Measurements from ENCODE around the gene CDC40.
A peak's percentile ranks its signal among the peaks of the same experiment; 100 is the strongest.

The CDC40 gene

DNA sequence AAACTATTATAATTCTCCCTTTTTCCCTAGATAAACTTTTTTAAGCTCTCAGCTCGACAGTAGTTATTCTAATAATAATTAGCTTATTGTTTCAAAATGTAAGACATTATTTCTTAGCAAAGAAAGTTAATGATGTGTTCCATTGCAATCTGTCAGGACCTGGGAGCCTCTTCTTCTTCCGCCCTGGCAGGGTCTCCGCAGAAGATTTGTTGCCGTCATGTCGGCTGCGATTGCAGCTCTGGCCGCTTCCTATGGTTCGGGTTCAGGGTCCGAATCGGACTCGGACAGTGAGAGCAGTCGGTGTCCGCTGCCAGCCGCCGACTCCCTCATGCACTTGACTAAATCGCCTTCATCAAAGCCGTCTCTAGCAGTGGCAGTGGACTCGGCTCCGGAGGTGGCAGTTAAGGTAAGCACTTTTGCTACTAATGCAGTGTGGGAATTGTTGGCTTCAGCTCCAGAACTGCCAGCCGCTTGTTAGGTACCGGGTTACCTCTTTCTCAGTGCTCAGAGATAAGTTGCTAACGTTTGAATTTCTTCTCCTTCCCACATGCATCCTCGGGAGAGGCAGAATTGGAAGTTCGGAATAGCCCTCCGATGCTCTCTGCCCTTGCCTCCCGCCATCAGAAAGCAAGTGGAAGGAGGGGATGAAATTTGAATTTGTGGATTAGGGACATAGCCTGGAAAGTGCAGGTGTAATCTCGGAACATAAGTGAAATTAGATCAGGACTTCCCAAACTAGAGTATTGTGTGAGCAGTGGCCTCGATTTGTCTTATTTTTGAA is at the start of gene CDC40:
Gene CDC40, plus strand, starts transcription at position 200 of the 781 bp plus-strand sequence. Its CDS starts 18 bp downstream, at position 218.
- DNase-seq, result no peak

DNA sequence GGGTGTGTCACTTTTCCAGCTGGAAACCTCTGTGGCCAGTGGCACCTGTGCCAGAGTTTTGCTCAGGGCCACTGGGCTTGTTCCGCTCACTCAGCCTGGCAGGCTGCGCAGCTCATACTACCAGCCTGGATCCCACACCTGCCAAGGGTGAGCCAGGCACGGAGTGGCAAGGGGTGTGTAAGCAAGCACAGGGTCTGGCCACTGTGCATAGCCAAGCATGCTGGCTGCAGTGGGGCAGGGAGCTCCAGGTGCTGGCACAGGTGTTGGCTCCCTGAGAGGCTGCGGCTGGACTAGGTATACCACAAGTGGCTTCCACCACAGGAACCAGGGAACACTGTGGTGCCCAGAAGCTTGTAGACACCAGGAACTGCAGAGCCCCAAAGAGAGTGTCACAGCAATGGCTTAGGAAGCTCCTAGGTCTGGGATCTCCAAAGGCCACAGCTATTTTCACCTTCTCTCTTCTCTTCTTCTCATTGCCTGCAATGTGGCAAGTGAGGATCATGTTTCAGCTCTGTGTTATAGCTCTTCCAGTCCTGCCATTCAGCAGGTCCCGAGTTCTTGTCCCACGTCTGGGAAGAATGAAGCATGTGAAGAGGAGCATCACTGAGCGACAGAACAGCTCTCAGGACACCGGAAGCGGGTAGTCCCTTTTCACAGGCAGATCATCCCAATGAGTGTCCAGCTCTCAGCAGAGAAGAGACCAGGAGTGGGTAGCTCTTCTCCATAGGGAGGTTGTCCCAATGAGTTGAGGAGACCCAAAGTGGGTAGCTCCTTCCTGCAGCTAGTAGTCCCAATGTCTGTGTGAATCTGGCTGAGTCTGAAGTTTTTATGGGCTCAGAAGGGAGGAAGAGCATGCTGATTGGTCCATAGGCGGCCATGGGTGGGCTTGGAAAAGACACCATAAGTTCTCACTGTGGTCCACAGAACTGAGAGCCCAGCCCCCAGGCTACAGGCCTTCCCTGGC is 42.0 kb upstream of the CDC40 start:
- no peak for DNase-seq

DNA sequence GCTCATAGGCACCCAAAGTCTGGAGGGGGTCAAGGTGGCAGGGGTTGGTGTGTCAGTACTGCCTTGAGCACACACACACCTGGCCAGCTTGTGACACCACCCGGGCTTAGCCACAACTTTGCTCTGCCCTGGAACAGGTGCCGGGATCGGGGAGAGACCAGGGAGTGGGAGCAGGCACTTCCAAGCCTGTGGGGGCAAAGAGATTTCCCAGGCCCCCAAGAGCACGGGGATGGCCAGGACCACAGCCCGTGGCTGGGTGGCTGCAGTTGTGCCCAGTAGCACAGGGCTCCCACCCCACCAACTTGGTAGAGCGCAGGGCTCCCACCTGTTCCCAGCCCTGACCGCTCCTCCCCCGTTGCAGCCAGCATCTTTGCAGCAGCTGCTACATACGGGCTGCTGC is 41.2 kb upstream of the CDC40 start:
- no peak for DNase-seq

DNA sequence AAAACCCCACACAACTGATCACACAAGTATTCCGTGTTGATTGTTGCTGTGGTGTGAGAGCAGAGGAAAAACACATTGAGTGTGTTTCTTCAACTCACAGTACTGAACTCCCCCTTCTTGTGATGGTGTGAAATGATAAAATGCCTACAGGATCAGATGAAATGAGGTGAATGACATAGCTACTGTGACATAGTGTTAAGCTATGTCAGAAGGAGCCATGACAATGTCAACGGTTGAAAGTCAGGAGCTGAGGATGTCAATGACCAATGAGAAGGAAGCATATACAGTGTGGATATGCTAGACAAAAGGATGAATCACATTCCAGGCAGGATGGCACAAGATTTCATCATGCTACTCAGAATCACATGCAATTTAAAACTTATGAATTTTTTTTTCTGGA is 39.6 kb upstream of the CDC40 start:
- no peak for DNase-seq

DNA sequence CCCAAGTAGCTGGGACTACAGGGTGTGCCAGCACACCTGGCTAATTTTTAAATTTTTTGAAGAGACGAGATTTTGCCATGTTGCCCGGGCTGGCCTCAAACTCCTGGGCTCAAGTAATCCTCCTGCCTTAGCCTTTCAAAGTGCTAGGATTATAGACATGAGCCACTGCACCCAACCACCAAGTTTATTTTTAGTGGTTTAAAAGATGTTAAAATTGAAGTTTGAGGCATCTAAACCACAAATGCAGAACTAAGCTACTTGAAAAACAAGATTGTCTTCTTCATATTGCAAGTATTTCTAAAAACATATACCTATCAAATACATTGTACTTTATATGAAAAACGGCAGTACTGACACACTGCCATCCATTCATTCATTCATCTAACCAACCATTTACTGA is 32.4 kb upstream of the CDC40 start:
- no peak for DNase-seq

DNA sequence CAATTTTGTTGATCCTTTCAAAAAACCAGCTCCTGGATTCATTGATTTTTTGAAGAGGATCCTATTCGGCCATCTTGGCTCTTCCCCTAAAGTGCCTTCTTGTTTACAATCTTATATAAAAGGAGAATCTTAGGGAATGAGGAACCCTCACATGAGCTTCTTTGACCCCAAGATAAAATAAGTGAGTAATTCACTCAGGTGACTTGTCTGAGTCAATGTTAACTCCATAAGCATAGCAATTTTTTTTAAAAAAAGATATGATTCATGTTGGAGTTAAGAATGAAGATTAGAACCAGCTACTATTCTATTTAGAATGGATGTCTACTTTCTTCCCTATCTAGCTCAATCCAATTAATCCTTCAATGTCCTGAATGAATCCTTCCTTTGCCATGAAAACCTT is 21.7 kb upstream of the CDC40 start:
- no peak for DNase-seq

DNA sequence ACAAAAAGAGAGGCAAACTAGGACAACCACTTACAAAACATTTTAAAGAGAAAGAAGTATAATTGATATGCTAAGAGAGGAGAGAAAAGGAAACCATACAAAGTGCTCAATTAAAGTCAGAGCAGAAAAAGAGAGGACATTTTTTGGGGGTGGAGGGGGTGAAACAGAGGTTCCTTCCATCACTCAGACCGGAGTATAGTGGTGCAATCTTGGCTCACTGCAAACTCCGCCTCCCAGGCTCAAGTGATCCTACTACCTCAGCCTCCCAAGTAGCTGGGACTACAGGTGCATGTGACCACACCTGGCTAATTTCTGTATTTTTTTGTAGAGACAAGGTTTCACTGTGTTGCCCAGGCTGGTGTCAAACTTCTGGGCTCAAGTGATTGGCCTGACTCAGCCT is 10.1 kb upstream of the CDC40 start:
- DNase-seq, result no peak

DNA sequence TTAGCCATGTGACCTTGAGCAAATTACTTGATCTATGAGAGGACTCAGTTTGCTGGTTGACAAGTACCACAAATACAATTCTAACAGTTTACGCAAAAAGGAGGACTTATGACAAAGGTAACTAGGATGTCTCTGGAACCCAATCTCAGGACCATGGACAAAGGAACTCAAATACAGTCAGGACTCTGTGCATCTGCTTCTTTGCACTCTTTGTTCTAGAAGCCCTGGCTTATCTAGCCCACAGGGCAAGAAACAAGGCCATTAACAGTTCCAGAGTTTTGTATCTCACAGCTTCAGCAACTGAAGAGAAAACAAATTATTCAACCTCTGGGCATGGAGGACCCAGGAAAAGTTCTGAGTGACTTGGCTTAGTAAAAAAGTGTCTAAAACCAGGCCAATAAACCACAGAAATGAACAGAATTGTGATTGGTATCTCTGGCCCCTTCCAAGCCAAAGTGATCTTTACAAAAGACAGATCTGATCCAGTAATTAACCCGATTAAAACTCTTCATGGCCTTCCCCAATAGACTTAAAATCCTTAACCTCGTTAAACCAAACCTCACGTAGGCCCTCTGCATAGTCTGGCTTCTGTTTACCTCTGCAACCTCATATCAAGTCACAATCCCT is 6.6 kb upstream of the CDC40 start:
- DNase-seq, result no peak

DNA sequence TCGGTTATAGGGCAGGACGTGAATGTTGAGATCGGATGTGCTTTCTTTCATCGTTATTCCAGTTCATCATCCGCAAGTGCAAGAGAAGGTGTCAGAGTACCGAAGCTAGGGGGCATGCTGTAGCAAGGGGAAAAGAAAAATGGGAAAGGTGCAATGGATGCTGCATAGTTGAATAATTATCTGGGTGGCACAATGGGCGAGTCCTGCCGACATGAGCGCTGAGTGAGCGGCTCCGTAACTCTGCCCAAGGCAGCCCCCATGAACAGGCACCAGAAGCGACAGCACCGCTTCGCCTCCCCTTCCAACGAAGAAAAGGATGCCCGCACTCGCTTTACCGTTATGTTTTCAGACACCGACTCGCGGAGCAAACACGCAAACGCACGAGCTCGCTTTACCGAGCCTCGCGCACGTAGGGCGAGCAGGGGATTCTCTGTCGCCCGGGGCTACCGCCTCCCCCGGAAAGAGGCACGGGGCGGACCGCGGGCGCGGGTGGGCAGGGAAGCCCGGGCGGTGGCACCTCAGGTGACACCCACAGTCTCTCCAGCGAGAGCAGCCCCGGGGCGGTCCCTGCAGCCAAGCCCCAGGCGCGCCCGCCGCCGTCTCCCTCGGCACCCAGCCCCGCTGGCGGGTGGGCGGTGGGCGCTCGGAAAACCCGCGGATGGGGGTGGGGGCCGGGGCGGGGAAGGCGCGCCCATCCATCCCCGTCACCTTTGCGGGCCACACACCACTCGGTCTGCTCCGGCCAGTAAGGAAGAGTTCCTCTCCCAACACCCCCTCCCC is 1.4 kb upstream of the CDC40 start:
- DNase-seq, result peak; percentile 52

DNA sequence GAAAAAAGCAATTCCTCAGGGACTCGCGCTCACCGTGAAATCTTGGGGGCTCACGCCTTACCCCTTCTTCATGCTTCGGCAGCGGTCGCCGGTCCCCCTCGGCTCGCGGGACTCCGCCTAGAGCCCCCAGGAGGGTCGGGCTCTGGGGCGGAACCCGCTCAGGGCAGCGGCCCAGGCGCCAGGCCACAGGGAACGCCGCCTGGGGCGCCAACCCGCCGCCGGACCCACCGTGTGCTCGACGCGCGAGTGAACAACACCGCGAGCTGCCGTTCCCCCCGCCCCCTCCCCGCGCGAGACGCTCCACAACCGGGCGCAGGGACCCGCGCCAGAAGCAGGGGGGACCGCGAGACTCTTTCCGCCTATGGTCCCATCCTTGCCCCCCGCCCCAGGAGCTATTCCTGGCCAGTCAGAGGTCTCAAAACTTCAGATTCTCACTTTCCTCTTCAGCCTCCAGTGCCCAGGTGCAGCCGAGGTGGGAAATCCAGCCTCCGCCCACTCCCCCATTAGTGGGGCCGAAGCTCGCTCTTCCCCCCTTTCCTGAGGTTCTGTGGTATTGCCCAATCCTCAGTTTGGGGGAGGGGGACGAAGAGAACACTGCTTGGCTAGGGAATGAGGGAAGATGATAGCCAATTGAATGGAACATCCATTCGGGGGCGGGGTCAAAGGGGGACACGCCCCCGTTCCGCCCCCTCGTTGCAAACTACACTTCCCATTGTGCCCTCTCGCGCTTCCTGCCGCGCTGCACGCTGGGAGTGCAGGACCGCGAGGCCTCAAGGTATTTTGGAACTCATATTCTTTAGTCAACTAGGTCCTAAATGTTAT is 610 bp upstream of the CDC40 start, which contains the start of gene WASF1:
Gene WASF1, minus strand, starts transcription at position 265 of the 822 bp plus-strand sequence. CDS start 52,069 bp downstream, outside the sequence.
- peak; percentile 95 for DNase-seq

DNA sequence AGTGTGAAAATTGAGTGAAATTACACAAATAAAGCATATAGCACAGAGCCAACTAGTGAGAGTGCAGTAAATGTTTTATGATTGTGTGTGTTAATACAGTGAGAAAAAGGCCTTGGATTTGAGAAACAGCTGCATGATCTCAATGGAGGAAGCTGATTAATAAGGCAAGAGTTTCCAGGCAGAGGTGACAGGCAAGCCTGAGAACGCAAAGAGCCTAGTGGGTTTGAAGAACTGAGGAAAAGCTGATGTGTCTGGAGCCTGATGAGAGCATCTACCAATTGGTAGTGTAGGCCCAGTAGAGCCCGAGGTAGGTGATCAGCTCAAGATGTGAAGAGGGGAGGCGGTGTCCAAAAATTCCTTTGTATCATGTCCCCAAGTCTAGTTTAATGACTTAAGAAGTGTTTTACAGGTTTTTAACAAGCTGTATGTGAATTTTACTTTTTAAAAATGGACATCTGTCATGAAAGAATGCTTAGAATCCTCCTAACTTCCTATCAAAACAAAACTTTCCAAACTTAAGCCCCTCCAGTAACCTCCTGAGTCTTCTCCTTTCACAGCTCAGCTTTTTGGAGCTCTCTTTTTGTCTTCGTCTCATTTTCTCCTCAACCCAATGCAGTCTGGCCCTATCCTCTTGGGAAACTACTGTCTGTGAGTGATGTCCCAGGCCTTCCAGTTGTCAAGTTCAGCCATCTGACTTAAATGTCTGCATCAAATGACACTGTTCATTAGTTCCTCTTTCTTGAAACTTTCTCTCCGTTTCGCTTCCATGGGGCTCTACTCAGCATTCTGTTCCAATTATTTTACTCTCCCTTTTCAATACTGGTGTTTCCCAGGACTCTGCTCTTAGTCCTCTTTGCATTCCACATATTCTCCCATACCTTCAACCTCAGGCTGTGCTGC is 1.2 kb downstream of the CDC40 start:
- DNase-seq, result no peak

DNA sequence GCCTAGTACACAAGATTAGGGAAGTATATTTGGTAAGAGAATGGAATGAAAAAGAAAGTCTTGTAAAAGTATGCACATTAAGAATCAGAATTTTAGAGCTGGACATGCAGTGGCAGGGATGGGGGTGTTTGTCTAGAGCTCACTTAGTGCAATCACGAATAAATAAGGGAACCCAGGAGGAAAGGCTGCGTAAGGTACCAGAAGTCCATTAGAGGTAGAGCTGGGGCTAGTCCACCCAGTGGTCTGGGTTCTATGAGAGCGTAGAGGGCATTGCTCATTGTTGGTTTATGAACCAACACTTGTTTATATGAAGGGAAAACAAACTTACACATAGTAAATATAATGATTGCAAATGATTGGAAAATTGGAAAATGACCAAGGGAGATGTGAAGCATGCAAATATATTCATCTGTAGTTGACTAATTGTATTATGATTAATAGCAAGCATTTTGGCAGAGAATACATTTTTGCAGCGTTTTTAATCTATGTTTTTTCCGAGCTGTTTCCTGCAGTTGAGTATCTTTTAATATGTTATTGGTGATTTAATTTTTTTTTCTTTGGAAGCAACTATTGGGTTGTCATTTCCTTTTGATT is 3.2 kb downstream of the CDC40 start:
- DNase-seq, result no peak

DNA sequence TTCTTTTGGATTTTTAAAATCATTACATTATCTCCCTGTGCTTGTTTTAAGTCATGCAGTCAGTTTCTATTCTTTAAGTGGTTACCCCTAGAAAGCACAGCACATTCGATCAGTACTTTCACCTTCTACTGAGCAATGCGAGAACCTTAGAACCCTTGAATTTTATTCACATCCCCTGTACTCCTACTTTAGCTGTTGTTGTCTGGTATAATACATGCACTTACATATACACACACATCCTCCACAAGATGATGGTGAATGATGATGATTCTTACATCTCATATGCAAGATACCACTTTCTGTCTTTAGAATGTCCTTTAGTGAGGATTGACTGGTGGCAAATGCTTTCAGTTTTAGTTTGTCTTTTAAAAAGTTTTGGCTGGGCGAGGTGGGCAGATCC is 5.7 kb downstream of the CDC40 start:
- DNase-seq, result no peak

DNA sequence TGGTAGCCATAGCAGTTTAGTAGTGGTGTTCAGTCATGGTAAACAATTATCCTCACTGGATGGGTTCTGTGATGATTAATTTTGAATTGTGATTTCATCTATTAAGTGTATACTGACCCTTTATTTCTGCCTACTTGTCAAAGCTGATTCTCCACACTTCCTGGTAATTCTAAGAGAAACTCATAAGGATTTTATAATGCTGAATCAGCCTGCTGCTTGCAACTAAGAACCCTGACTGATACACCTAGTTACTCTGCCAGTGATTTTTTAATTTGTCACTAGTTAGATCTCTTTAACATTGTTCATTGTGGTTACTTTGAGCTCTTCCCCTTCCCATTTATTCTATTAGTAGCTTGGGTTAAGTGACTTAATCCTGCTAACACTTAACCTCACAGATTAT is 8.6 kb downstream of the CDC40 start:
- DNase-seq, result no peak

DNA sequence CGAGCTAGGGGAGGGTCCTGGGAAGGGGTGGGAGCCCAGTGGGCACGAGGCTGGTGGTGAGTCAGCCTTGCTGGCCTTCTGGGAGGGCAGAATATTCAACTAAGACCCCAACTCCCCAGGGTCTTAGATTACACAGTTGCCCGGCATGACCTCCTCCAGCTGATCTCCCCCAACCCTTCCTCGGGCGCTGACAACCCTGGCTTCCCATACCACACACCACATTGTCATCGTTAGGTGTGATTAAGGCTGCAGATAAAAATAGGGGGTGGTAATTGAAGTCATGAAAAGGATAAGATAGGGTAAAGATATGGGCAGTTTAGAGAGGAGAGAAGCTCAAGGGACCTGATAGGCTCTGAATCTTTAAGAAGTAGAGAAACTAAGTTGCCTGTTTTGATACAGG is 10.5 kb downstream of the CDC40 start:
- DNase-seq, result no peak

DNA sequence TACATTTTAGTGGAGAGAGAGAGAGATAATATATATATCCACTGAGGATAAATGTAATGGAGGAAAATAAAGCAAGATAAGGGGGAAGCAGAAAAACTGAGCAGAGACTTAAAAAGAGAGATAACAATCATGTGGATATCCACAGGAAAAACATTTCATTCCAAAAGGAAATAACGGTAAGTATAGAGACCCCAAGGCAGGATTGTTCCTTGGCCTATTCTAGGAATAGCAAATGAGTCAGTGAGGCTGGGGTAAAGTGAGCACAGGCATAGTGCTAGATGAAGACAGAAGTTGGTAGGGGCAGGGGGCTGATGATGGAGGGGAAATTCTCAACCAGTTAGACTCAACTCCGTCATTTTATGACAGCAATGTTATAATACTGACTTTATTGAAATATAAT is 11.2 kb downstream of the CDC40 start:
- no peak for DNase-seq

DNA sequence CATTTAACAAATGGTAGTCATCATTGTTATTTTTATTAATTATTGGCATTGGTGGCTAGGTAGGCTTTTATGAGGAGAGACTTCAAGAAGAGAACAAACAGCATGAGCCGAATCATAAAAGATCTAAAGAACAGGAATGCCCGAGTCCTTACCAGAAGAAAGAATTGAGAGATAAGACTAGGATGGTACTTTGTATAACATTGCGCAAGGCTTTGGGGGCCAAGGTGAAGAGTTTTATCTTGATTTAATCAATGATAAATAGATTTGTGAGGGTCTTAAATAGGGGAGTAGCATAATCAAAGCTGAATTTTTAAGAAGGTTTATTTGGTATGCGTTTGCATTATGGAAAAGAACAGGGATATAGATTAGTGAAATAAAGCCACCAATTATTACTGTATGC is 15.4 kb downstream of the CDC40 start:
- no peak for DNase-seq

DNA sequence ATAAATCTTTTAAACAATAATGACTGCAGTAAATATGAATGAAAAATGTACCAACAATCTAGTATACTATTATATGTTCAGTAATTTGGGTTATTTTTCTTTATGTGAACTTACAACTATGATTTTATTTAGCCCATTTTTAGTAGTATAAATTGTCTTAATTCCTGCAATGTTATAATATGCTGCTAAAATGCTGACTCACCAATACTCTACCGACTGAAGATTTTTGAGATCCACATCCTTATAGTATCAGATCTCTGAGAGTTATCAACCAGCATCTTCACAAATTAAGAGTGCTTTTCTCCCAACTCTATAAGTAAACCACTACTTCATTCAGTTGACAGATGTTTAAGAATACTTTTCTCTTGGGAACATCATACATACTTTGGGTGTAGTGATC is 16.6 kb downstream of the CDC40 start:
- DNase-seq, result no peak

DNA sequence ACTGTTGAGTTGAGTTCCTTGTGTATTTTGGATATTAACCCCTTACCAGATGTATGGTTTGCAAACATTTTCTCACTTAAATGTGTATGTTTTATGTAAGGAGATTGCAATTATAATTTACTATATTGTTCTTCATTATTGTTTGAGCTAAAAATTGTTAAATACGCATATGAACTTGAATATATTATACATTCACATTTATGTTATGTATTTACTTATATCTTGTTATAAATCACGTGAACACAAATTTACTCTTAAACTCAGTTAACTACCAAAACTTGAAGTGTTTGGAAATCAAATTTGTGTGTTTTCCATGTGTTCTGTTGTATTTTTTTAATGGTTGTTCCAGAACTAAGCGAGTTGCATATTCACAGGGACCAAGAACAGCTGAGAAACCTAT is 18.3 kb downstream of the CDC40 start:
- no peak for DNase-seq
